HAP-1 (cell line): ENCODE measurements around the gene TMPO.

ENCODE experiments used
- DNase-seq, 2 experiments: peaks; one replicate each; pipeline ENCODE4 v3.0.0-alpha.2; 2016 to 2020; ENCODE audit warnings: low spot score in 2 of 2
- H3K27me3 ChIP-seq: fragments of 250-450 bp; sonication (Bioruptor Pico); 2 replicates; pipeline ENCODE4 v1.5.1; 2020; ENCODE audit warnings: low read depth, mild to moderate bottlenecking, moderate library complexity
- H3K36me3 ChIP-seq: fragments of 250-450 bp; sonication (Bioruptor Pico); replicated peaks from 2 replicates; pipeline ENCODE4 v1.5.1; 2020; ENCODE audit warnings: mild to moderate bottlenecking
- H3K4me1 ChIP-seq: fragments of 250-450 bp; sonication (Bioruptor Pico); 2 replicates; pipeline ENCODE4 v1.5.1; 2020; ENCODE audit warnings: mild to moderate bottlenecking
- H3K4me3 ChIP-seq: fragments of 250-450 bp; sonication (Bioruptor Pico); 2 replicates; pipeline ENCODE4 v1.5.1; 2020; ENCODE audit warnings: mild to moderate bottlenecking, moderate library complexity
- H3K9me3 ChIP-seq: fragments of 250-450 bp; sonication (Bioruptor Pico); 2 replicates; pipeline ENCODE4 v1.5.1; 2020; ENCODE audit warnings: mild to moderate bottlenecking, moderate library complexity
- in situ Hi-C: fragments of 300-500 bp; cut with MboI; formaldehyde crosslinking; loops from 3 replicates; pipeline ENCODE4 v1.14.3; 2020; ENCODE audit warnings: low sequenced_read_pairs, inconsistent platforms, mixed read lengths

The TMPO gene

GRCh38 chr12:98578392-98578791 lies 63.0 kb downstream of the TMPO start:
- in situ Hi-C loops: no loop called here
- DNase-seq: no peak
- peaks cover 6% of the 10 kb centered on the region; the same call in 1 of the 2 replicates for H3K27me3 ChIP-seq
- H3K9me3 ChIP-seq: no peaks in the 10 kb centered on the region
- H3K4me1 ChIP-seq: no peaks in the 10 kb centered on the region
- no peaks in the 10 kb centered on the region for H3K36me3 ChIP-seq
- no peak overlapping the region for H3K4me3 ChIP-seq

GRCh38 chr12:98578821-98579220 lies 63.4 kb downstream of the TMPO start:
- in situ Hi-C loops: no loop called here
- no peak overlapping the region for H3K4me3 ChIP-seq
- H3K36me3 ChIP-seq: no peaks in the 10 kb centered on the region
- H3K9me3 ChIP-seq: no peaks in the 10 kb centered on the region
- peaks cover 6% of the 10 kb centered on the region; the same call in 1 of the 2 replicates for H3K27me3 ChIP-seq
- DNase-seq: no peak
- no peaks in the 10 kb centered on the region for H3K4me1 ChIP-seq

GRCh38 chr12:98579347-98579746 lies 64.0 kb downstream of the TMPO start:
- Histone ChIP-seq H3K36me3 (no peaks in the 10 kb centered on the region), H3K9me3 (no peaks in the 10 kb centered on the region), H3K4me1 (no peaks in the 10 kb centered on the region), H3K4me3 (no peak overlapping the region), H3K27me3 (peaks cover 6% of the 10 kb centered on the region; the same call in 1 of the 2 replicates)
- no peak for DNase-seq
- in situ Hi-C loops: no loop called here

GRCh38 chr12:98579835-98580234 lies 64.4 kb downstream of the TMPO start:
- H3K36me3 ChIP-seq: no peaks in the 10 kb centered on the region
- no peaks in the 10 kb centered on the region for H3K9me3 ChIP-seq
- in situ Hi-C loops: no loop called here
- H3K4me3 ChIP-seq: no peak overlapping the region
- peaks cover 6% of the 10 kb centered on the region; the same call in 1 of the 2 replicates for H3K27me3 ChIP-seq
- no peaks in the 10 kb centered on the region for H3K4me1 ChIP-seq
- DNase-seq: no peak

GRCh38 chr12:98580695-98581094 lies 65.3 kb downstream of the TMPO start:
- Histone ChIP-seq H3K4me1 (no peaks in the 10 kb centered on the region), H3K36me3 (no peaks in the 10 kb centered on the region), H3K27me3 (peaks cover 6% of the 10 kb centered on the region; the same call in 1 of the 2 replicates), H3K9me3 (no peaks in the 10 kb centered on the region), H3K4me3 (no peak overlapping the region)
- no peak for DNase-seq
- in situ Hi-C loops: no loop called here

GRCh38 chr12:98581101-98581500 lies 65.7 kb downstream of the TMPO start:
- H3K27me3 ChIP-seq: peaks cover 6% of the 10 kb centered on the region; the same call in 1 of the 2 replicates
- no peak overlapping the region for H3K4me3 ChIP-seq
- no peak for DNase-seq
- no peaks in the 10 kb centered on the region for H3K9me3 ChIP-seq
- in situ Hi-C loops: no loop called here
- H3K36me3 ChIP-seq: no peaks in the 10 kb centered on the region
- no peaks in the 10 kb centered on the region for H3K4me1 ChIP-seq

- in situ Hi-C loops: no loop called here
Measured at GRCh38 chr12:98582093-98582492, 66.7 kb downstream of the TMPO start.

GRCh38 chr12:98587084-98587483 lies 71.7 kb downstream of the TMPO start:
- H3K27me3 ChIP-seq: 0 out of 2 replicates have a peak, but pooled peaks cover 3% of the 10 kb centered on the region
- H3K4me3 ChIP-seq: no peak overlapping the region
- DNase-seq: no peak
- no peaks in the 10 kb centered on the region for H3K4me1 ChIP-seq
- in situ Hi-C loops: no loop called here
- no peaks in the 10 kb centered on the region for H3K36me3 ChIP-seq
- H3K9me3 ChIP-seq: no peaks in the 10 kb centered on the region

More at GRCh38 chr12:98582093-98582492, 66.7 kb downstream of the TMPO start:
- H3K36me3 ChIP-seq: no peaks in the 10 kb centered on the region
- no peaks in the 10 kb centered on the region for H3K9me3 ChIP-seq
- no peaks in the 10 kb centered on the region for H3K4me1 ChIP-seq
- no peak overlapping the region for H3K4me3 ChIP-seq
- peaks cover 6% of the 10 kb centered on the region; the same call in 1 of the 2 replicates for H3K27me3 ChIP-seq
- no peak for DNase-seq

GRCh38 chr12:98591209-98591608 lies 75.8 kb downstream of the TMPO start:
- no peak overlapping the region for H3K4me3 ChIP-seq
- H3K36me3 ChIP-seq: peaks cover 22% of the 10 kb centered on the region
- H3K27me3 ChIP-seq: no peaks in the 10 kb centered on the region
- in situ Hi-C loops: no loop called here
- no peak for DNase-seq
- no peaks in the 10 kb centered on the region for H3K9me3 ChIP-seq
- H3K4me1 ChIP-seq: peaks cover 9% of the 10 kb centered on the region

GRCh38 chr12:98592825-98593322 lies 77.5 kb downstream of the TMPO start:
- Histone ChIP-seq H3K4me3 (peak overlapping the region; percentile 98), H3K27me3 (no peaks in the 10 kb centered on the region), H3K36me3 (peaks cover 39% of the 10 kb centered on the region), H3K4me1 (peaks cover 10% of the 10 kb centered on the region), H3K9me3 (no peaks in the 10 kb centered on the region)
- in situ Hi-C loops: no loop called here
- DNase-seq: no peak

- no peaks in the 10 kb centered on the region for H3K9me3 ChIP-seq
- in situ Hi-C loops: no loop called here
- peak; percentile 94 to 97 for DNase-seq
- H3K4me3 ChIP-seq: peak within 1 kb of the TSS; percentile 98
- peaks cover 10% of the 10 kb centered on the region for H3K4me1 ChIP-seq
- peaks cover 45% of the 10 kb centered on the region for H3K36me3 ChIP-seq
- no peaks in the 10 kb centered on the region for H3K27me3 ChIP-seq
Measured at GRCh38 chr12:98593351-98594049, 78.1 kb downstream of the TMPO start, which contains the start of gene SLC25A3. Gene SLC25A3, plus strand, starts transcription at chr12:98593686. Its CDS starts 293 bp downstream, at chr12:98593979.

GRCh38 chr12:98594050-98594835 lies 78.9 kb downstream of the TMPO start:
- Histone ChIP-seq H3K9me3 (no peaks in the 10 kb centered on the region), H3K36me3 (peaks cover 52% of the 10 kb centered on the region), H3K4me3 (peak overlapping the region; percentile 98), H3K27me3 (no peaks in the 10 kb centered on the region), H3K4me1 (peaks cover 10% of the 10 kb centered on the region)
- peak in 1 of 2 experiments; percentile 21 for DNase-seq
- in situ Hi-C loops: no loop called here

- H3K36me3 ChIP-seq: peaks cover 64% of the 10 kb centered on the region
Measured at GRCh38 chr12:98595243-98595988, 80.0 kb downstream of the TMPO start.

More at GRCh38 chr12:98595243-98595988, 80.0 kb downstream of the TMPO start:
- DNase-seq: no peak
- Histone ChIP-seq H3K4me1 (peaks cover 10% of the 10 kb centered on the region), H3K4me3 (peak overlapping the region; percentile 98), H3K9me3 (no peaks in the 10 kb centered on the region), H3K27me3 (no peaks in the 10 kb centered on the region)
- in situ Hi-C loops: no loop called here
